K562 treated with DMSO at 1 percent for 4 hours (cell line): ENCODE measurements around the gene BCL2A1. TPM values are rescaled to one million over a fixed set of nuclear protein-coding genes. Genes with fewer than 3 reads are reported as not detected.

Experiments
- total RNA-seq: library from RNA; unstranded; fragments of 300-600 nt; gene quantifications from 2 replicates; pipeline ENCODE4 v1.2.3, GENCODE V29; 2022; ENCODE audit not compliant: insufficient read depth

BCL2A1 gene
- total RNA-seq: not detected in 2 replicates

GRCh38 chr15:79970624-79971434, at the start of gene BCL2A1:
TSS of gene BCL2A1 (minus strand) at chr15:79971196. CDS start at chr15:79971119, 77 bp downstream.

Other genes with a start within 250 kb of the BCL2A1 start
- 57.3 and 65.1 TPM in 2 replicates for gene MTHFS, start 74.2 kb downstream of the BCL2A1 start, total RNA-seq
- 77.2 and 99.1 TPM in 2 replicates for gene ZFAND6, start 88.5 kb upstream of the BCL2A1 start, total RNA-seq
- 121 and 160 TPM in 2 replicates for gene FAH, start 181.8 kb upstream of the BCL2A1 start, total RNA-seq